Adrenal gland (tissue), 5 donors: Measurements from ENCODE around the gene IPO11.

ENCODE experiments used
- POLR2A ChIP-seq, 2 donors: fragments of 450-650 bp; IDR thresholded peaks; one replicate each; pipeline ENCODE4 v1.6.1; 2017; ENCODE audit warnings: antibody characterized with exemption in 2 of 2, mild to moderate bottlenecking in 2 of 2, moderate library complexity in 1 of 2
- TF ChIP-seq, protein P1 (sequence below), 6 experiments: fragments of 450-650 bp in 4 of 6; fragments of 200-600 bp in 2 of 6; sonication (generic) in 1 of 6; IDR thresholded peaks; 1 replicate in 5 of 6; 2 replicates in 1 of 6; pipeline versions ENCODE4 v1.5.1 to v1.8.0; 2016 to 2021; ENCODE audit warnings: antibody characterized with exemption in 6 of 6, mild to moderate bottlenecking in 2 of 6, moderate library complexity in 1 of 6
- donor health status: DM: no; HTN: no; CAD: no.

DNA sequence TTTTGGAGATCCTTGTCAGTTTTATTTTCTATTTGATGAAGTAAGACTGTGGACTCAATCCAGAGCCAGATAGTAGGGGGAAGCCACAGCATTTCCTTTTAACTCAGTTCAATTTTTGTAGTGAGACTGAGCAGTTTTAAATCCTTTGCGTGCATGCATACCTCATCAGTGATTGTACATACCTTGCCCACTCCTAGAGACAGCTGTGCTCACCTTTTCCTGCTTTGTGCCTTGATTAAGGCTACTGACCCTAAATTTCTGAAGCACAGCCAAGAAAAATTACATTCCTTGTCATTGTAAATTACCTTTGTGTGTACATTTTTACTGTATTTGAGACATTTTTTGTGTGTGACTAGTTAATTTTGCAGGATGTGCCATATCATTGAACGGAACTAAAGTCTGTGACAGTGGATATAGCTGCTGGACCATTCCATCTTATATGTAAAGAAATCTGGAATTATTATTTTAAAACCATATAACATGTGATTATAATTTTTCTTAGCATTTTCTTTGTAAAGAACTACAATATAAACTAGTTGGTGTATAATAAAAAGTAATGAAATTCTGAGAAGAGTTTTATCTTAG, 26.7 kb upstream of the IPO11 start:
- TF ChIP-seq POLR2A (IDR thresholded peaks at IDR 0.05): no peak
- TF ChIP-seq, protein P1, sequence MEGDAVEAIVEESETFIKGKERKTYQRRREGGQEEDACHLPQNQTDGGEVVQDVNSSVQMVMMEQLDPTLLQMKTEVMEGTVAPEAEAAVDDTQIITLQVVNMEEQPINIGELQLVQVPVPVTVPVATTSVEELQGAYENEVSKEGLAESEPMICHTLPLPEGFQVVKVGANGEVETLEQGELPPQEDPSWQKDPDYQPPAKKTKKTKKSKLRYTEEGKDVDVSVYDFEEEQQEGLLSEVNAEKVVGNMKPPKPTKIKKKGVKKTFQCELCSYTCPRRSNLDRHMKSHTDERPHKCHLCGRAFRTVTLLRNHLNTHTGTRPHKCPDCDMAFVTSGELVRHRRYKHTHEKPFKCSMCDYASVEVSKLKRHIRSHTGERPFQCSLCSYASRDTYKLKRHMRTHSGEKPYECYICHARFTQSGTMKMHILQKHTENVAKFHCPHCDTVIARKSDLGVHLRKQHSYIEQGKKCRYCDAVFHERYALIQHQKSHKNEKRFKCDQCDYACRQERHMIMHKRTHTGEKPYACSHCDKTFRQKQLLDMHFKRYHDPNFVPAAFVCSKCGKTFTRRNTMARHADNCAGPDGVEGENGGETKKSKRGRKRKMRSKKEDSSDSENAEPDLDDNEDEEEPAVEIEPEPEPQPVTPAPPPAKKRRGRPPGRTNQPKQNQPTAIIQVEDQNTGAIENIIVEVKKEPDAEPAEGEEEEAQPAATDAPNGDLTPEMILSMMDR (IDR thresholded peaks at IDR 0.05): no peak
